Ascending aorta (tissue), 2 donors: ENCODE data around the gene CERT1. TPM values are rescaled to one million over a fixed set of nuclear protein-coding genes. Genes with fewer than 3 reads are reported as not detected.

Experiments used
- DNase-seq, 2 donors: peaks; one replicate each; pipeline ENCODE4 v3.0.0-alpha.2; 2019; ENCODE audit warnings: low spot score in 2 of 2
- H3K27ac ChIP-seq, 2 donors: fragments of 200-600 bp; sonication (generic); one replicate each; pipeline ENCODE4 v1.5.1; 2016 to 2017; ENCODE audit warnings: mild to moderate bottlenecking in 1 of 2
- H3K27me3 ChIP-seq: fragments of 200-600 bp; sonication (generic); one replicate; pipeline ENCODE4 v1.5.1; 2017
- H3K36me3 ChIP-seq, 2 donors: fragments of 200-600 bp; sonication (generic); one replicate each; pipeline ENCODE4 v1.5.1; 2016
- H3K4me1 ChIP-seq, 2 donors: fragments of 200-600 bp; sonication (generic); one replicate each; pipeline ENCODE4 v1.5.1; 2016 to 2017; ENCODE audit warnings: mild to moderate bottlenecking in 1 of 2
- H3K4me3 ChIP-seq, 2 donors: fragments of 200-600 bp; sonication (generic); one replicate each; pipeline ENCODE4 v1.5.1; 2016 to 2017; ENCODE audit warnings: mild to moderate bottlenecking in 1 of 2
- H3K9me3 ChIP-seq, 2 donors: fragments of 200-600 bp; sonication (generic); one replicate each; pipeline ENCODE4 v1.5.1; 2016
- intact Hi-C: fragments of 100-400 bp; cut with DNase I; formaldehyde crosslinking; loops from one replicate; pipeline ENCODE4 v1.15.1; 2023
- total RNA-seq: library from RNA; depleted of rRNA; stranded (reverse); fragments of >200 nt; gene quantifications from one replicate; pipeline ENCODE4 v1.1.0, GENCODE V29; 2016
- TF ChIP-seq, protein P1 (sequence below), 3 experiments: fragments of 200-600 bp in 2 of 3; fragments of 450-650 bp in 1 of 3; sonication (generic) in 2 of 3; IDR thresholded peaks; one replicate each; pipeline ENCODE4 v1.5.1; 2016 to 2019; ENCODE audit warnings: antibody characterized with exemption in 3 of 3, mild to moderate bottlenecking in 1 of 3, moderate library complexity in 1 of 3

CERT1 gene
- total RNA-seq, 1 donor from 2014 or later: 29.8 TPM

GRCh38 chr5:75463726-75464125 is 47.7 kb downstream of the CERT1 start:
- H3K27ac ChIP-seq: no peak overlapping the region
- H3K36me3 ChIP-seq: no peaks in the 10 kb centered on the region
- H3K4me3 ChIP-seq: no peak overlapping the region
- peaks cover 10 to 17% of the 10 kb centered on the region in 2 donors for H3K9me3 ChIP-seq
- no peaks in the 10 kb centered on the region for H3K27me3 ChIP-seq
- intact Hi-C loops: no loop called here
- no peak for DNase-seq
- TF ChIP-seq, protein P1, sequence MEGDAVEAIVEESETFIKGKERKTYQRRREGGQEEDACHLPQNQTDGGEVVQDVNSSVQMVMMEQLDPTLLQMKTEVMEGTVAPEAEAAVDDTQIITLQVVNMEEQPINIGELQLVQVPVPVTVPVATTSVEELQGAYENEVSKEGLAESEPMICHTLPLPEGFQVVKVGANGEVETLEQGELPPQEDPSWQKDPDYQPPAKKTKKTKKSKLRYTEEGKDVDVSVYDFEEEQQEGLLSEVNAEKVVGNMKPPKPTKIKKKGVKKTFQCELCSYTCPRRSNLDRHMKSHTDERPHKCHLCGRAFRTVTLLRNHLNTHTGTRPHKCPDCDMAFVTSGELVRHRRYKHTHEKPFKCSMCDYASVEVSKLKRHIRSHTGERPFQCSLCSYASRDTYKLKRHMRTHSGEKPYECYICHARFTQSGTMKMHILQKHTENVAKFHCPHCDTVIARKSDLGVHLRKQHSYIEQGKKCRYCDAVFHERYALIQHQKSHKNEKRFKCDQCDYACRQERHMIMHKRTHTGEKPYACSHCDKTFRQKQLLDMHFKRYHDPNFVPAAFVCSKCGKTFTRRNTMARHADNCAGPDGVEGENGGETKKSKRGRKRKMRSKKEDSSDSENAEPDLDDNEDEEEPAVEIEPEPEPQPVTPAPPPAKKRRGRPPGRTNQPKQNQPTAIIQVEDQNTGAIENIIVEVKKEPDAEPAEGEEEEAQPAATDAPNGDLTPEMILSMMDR (IDR thresholded peaks at IDR 0.05): no peak
- H3K4me1 ChIP-seq: no peaks in the 10 kb centered on the region

GRCh38 chr5:75461679-75462078 is 49.8 kb downstream of the CERT1 start:
- H3K4me3 ChIP-seq: no peak overlapping the region
- H3K9me3 ChIP-seq: no peaks in the 10 kb centered on the region
- H3K27me3 ChIP-seq: no peaks in the 10 kb centered on the region
- H3K27ac ChIP-seq: no peak overlapping the region
- DNase-seq: no peak
- H3K4me1 ChIP-seq: no peaks in the 10 kb centered on the region
- intact Hi-C loops: no loop called here
- TF ChIP-seq, protein P1 (IDR thresholded peaks at IDR 0.05): no peak
- H3K36me3 ChIP-seq: no peaks in the 10 kb centered on the region

- TF ChIP-seq, protein P1 (IDR thresholded peaks at IDR 0.05): no peak
- intact Hi-C loops: no loop called here
- H3K4me1 ChIP-seq: no peaks in the 10 kb centered on the region
Observed at GRCh38 chr5:75460942-75461610, 50.4 kb downstream of the CERT1 start.

GRCh38 chr5:75460532-75460931 is 50.9 kb downstream of the CERT1 start:
- no peak for DNase-seq
- intact Hi-C loops: no loop called here

More at GRCh38 chr5:75460942-75461610, 50.4 kb downstream of the CERT1 start:
- Histone ChIP-seq H3K4me3 (no peak overlapping the region), H3K27me3 (no peaks in the 10 kb centered on the region), H3K27ac (no peak overlapping the region), H3K36me3 (no peaks in the 10 kb centered on the region), H3K9me3 (no peaks in the 10 kb centered on the region)
- no peak for DNase-seq

DNA sequence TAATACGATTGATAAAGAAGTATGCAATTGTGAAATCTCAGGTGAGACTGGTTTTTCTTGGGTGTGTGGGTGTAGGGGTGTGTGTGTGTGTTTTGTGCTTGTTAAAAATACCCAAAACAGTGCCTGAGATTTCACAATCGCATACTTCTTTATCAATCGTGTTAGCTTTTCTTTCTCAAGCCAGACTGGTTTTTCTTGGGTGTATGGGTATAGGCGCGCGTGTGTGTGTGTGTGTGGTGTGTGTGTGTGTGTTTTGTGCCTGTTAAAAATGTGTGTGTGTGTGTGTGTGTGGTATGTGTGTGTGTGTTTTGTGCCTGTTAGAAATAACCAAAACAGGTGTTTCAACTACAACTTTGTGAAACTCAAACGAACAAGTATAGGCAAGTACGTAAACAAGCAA is 53.7 kb downstream of the CERT1 start:
- DNase-seq: no peak
- Histone ChIP-seq H3K9me3 (no peaks in the 10 kb centered on the region), H3K27me3 (no peaks in the 10 kb centered on the region), H3K36me3 (no peaks in the 10 kb centered on the region), H3K4me1 (no peaks in the 10 kb centered on the region), H3K27ac (no peak overlapping the region), H3K4me3 (no peak overlapping the region)
- TF ChIP-seq, protein P1 (IDR thresholded peaks at IDR 0.05): no peak
- intact Hi-C loops: no loop called here

More at GRCh38 chr5:75460532-75460931, 50.9 kb downstream of the CERT1 start:
- no peaks in the 10 kb centered on the region for H3K27me3 ChIP-seq
- H3K27ac ChIP-seq: no peak overlapping the region
- H3K4me3 ChIP-seq: no peak overlapping the region
- no peaks in the 10 kb centered on the region for H3K4me1 ChIP-seq
- TF ChIP-seq, protein P1 (IDR thresholded peaks at IDR 0.05): no peak
- H3K36me3 ChIP-seq: no peaks in the 10 kb centered on the region
- H3K9me3 ChIP-seq: no peaks in the 10 kb centered on the region
